HepG2 (cell line): ENCODE data around the gene NDUFAF3.

ENCODE experiments used
- ATF3 ChIP-seq: sonication (generic); formaldehyde crosslinking; IDR thresholded peaks from 2 replicates; pipeline ENCODE4 v1.4.0; 2020; ENCODE audit warnings: missing genetic modification reagents
- FOXP4 ChIP-seq: sonication (generic); formaldehyde crosslinking; IDR thresholded peaks from 2 replicates; pipeline ENCODE4 v1.4.0; 2020; ENCODE audit warnings: missing genetic modification reagents
- KDM1A ChIP-seq: IDR thresholded peaks from 2 replicates; pipeline ENCODE4 v1.6.1; 2016; ENCODE audit warnings: missing compliant biosample characterization
- KDM5A ChIP-seq: fragments of 200-600 bp; sonication (generic); IDR thresholded peaks from 2 replicates; pipeline ENCODE4 v1.7.0; 2018; ENCODE audit warnings: antibody characterized with exemption, mild to moderate bottlenecking, low read length, borderline replicate concordance
- NFRKB ChIP-seq: fragments of 450-650 bp; IDR thresholded peaks from 2 replicates; pipeline ENCODE4 v1.6.1; 2017
- PHF5A ChIP-seq: IDR thresholded peaks from one replicate; pipeline ENCODE4 v1.6.1; 2018; ENCODE audit warnings: low read depth, missing genetic modification reagents; ENCODE audit not compliant: unreplicated experiment
- POLR2A ChIP-seq, 2 experiments: IDR thresholded peaks; 2 replicates each; pipeline ENCODE4 v1.6.1; 2011; ENCODE audit warnings: low read depth in 2 of 2, low read length in 2 of 2, mild to moderate bottlenecking in 1 of 2, moderate library complexity in 1 of 2; ENCODE audit not compliant: insufficient read depth in 1 of 2
- TBP ChIP-seq: sonication (generic); formaldehyde crosslinking; IDR thresholded peaks from 2 replicates; pipeline ENCODE4 v1.5.0; 2020; ENCODE audit warnings: missing genetic modification reagents
- ZNF747 ChIP-seq: sonication (generic); formaldehyde crosslinking; IDR thresholded peaks from 2 replicates; pipeline ENCODE4 v1.8.1; 2023; ENCODE audit warnings: missing genetic modification reagents, mild to moderate bottlenecking, borderline replicate concordance
- TF ChIP-seq, protein P1 (sequence below): sonication (generic); formaldehyde crosslinking; IDR thresholded peaks from 2 replicates; pipeline ENCODE4 v1.4.0; 2020; ENCODE audit warnings: missing genetic modification reagents, mild to moderate bottlenecking, borderline replicate concordance
- TF ChIP-seq, protein P2 (sequence below): sonication (generic); formaldehyde crosslinking; IDR thresholded peaks from 2 replicates; pipeline ENCODE4 v1.5.1; 2020; ENCODE audit warnings: mild to moderate bottlenecking, moderate library complexity, missing genetic modification reagents

- TF ChIP-seq POLR2A (IDR thresholded peaks at IDR 0.05; ENCODE audit: insufficient read depth in 1 of 2, low read depth in 2 of 2, low read length in 2 of 2) (no peak), KDM5A (no peak), ATF3 (CRISPR knock-in tag) (no peak), PHF5A (CRISPR knock-in tag) (no peak), FOXP4 (no peak), TBP (no peak), KDM1A (no peak), NFRKB (no peak), ZNF747 (no peak)
- TF ChIP-seq, protein P1, sequence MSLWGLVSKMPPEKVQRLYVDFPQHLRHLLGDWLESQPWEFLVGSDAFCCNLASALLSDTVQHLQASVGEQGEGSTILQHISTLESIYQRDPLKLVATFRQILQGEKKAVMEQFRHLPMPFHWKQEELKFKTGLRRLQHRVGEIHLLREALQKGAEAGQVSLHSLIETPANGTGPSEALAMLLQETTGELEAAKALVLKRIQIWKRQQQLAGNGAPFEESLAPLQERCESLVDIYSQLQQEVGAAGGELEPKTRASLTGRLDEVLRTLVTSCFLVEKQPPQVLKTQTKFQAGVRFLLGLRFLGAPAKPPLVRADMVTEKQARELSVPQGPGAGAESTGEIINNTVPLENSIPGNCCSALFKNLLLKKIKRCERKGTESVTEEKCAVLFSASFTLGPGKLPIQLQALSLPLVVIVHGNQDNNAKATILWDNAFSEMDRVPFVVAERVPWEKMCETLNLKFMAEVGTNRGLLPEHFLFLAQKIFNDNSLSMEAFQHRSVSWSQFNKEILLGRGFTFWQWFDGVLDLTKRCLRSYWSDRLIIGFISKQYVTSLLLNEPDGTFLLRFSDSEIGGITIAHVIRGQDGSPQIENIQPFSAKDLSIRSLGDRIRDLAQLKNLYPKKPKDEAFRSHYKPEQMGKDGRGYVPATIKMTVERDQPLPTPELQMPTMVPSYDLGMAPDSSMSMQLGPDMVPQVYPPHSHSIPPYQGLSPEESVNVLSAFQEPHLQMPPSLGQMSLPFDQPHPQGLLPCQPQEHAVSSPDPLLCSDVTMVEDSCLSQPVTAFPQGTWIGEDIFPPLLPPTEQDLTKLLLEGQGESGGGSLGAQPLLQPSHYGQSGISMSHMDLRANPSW (CRISPR knock-in tag), result no peak
- TF ChIP-seq, protein P2, sequence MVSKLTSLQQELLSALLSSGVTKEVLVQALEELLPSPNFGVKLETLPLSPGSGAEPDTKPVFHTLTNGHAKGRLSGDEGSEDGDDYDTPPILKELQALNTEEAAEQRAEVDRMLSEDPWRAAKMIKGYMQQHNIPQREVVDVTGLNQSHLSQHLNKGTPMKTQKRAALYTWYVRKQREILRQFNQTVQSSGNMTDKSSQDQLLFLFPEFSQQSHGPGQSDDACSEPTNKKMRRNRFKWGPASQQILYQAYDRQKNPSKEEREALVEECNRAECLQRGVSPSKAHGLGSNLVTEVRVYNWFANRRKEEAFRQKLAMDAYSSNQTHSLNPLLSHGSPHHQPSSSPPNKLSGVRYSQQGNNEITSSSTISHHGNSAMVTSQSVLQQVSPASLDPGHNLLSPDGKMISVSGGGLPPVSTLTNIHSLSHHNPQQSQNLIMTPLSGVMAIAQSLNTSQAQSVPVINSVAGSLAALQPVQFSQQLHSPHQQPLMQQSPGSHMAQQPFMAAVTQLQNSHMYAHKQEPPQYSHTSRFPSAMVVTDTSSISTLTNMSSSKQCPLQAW, result no peak
Observed at GRCh38 chr3:48982016-48982415, 39.9 kb upstream of the NDUFAF3 start.
